Cardiac muscle cell (in vitro differentiated cells and primary cell): ENCODE results near the gene CDC42EP1. TPM values are rescaled to one million over a fixed set of nuclear protein-coding genes. Genes with fewer than 3 reads are reported as not detected.

ENCODE experiments used
- DNase-seq, 2 donors: peaks; one replicate each; pipeline versions ENCODE4 v3.0.0 to v3.0.0-alpha.2; 2010 to 2017; ENCODE audit warnings: low read depth in 1 of 2, low spot score in 1 of 2
- H3K27ac ChIP-seq: fragments of 200-600 bp; sonication (generic); 2 replicates; pipeline ENCODE4 v1.5.1; 2016
- H3K27me3 ChIP-seq: fragments of 200-600 bp; sonication (generic); 2 replicates; pipeline ENCODE4 v1.6.0; 2016; ENCODE audit warnings: control low read depth
- H3K36me3 ChIP-seq: fragments of 200-600 bp; sonication (generic); 2 replicates; pipeline ENCODE4 v1.5.1; 2016; ENCODE audit warnings: control low read depth
- H3K4me1 ChIP-seq: fragments of 200-600 bp; sonication (generic); 2 replicates; pipeline ENCODE4 v1.8.1; 2017; ENCODE audit warnings: low read depth, mild to moderate bottlenecking, mixed run types
- H3K4me3 ChIP-seq: fragments of 200-600 bp; sonication (generic); 2 replicates; pipeline ENCODE4 v1.5.1; 2016; ENCODE audit warnings: mild to moderate bottlenecking
- H3K9me3 ChIP-seq: fragments of 200-600 bp; sonication (generic); 2 replicates; pipeline ENCODE4 v1.5.1; 2017; ENCODE audit warnings: low read depth, mild to moderate bottlenecking, control low read depth
- polyA plus RNA-seq: library from polyadenylated mRNA; unstranded; fragments of >200 nt; fragmentation: Nextera tagmentation; extraction: Ambion mirVana; gene quantifications from 2 replicates; pipeline ENCODE4 v1.2.1, GENCODE V29; 2016
- total RNA-seq: library from RNA; depleted of rRNA; stranded (reverse); fragments of >200 nt; gene quantifications from 2 replicates; pipeline ENCODE4 v1.2.3, GENCODE V29; 2016
- TF ChIP-seq, protein P1 (sequence below): IDR thresholded peaks from 2 replicates; pipeline ENCODE4 v1.5.1; 2012; ENCODE audit warnings: low read depth, mild to moderate bottlenecking, low read length

Gene CDC42EP1
- total and polyA plus RNA-seq, 2 experiments from 2014 or later = 10.9 to 12.7 TPM

DNA sequence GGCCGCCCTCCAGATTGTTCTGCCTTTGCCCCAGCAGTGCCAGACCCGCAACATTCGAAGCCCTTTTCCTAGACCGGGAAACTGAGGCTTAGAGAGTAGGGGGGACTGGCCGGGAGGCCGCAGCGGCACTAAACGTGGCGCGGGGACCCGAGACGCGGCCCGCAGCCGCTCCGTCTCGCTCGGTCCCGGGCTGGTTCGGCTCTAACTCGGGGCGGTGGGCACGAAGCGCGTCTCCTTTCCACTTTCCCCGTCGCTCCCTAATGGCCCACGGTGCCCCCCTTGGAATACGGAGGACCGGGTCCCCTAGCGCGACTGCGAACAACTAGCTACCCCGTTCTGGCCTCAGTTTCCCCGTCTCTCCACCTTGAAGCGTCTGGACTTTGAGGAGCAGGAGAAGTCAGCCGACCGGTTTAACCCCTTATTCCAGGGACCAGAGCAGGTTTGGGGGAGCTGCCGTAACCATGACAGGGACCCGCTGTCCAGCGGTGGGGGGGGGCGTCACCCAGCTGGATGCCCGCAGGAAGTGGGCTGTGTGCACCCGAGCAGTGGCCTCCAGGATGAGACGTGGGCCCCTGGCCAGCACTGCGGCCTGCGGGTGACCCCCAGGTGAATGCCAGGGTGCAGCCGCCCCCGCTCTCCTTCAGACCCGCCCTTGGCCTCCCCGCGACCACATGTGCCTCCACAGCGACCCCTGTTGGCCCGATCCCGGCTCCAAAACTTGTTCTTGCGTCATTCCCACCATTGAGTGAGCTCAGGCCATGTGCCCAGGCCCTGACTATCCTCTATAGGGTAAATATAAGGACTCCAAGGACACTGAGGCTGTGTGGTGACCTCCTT, 1.1 kb downstream of the CDC42EP1 start:
- Histone ChIP-seq H3K36me3 (no peaks in the 10 kb centered on the region), H3K4me3 (peak overlapping the region; percentile 56), H3K9me3 (no peaks in the 10 kb centered on the region), H3K27me3 (peaks cover 11% of the 10 kb centered on the region), H3K4me1 (peaks cover 6% of the 10 kb centered on the region), H3K27ac (no peak overlapping the region)
- TF ChIP-seq, protein P1, sequence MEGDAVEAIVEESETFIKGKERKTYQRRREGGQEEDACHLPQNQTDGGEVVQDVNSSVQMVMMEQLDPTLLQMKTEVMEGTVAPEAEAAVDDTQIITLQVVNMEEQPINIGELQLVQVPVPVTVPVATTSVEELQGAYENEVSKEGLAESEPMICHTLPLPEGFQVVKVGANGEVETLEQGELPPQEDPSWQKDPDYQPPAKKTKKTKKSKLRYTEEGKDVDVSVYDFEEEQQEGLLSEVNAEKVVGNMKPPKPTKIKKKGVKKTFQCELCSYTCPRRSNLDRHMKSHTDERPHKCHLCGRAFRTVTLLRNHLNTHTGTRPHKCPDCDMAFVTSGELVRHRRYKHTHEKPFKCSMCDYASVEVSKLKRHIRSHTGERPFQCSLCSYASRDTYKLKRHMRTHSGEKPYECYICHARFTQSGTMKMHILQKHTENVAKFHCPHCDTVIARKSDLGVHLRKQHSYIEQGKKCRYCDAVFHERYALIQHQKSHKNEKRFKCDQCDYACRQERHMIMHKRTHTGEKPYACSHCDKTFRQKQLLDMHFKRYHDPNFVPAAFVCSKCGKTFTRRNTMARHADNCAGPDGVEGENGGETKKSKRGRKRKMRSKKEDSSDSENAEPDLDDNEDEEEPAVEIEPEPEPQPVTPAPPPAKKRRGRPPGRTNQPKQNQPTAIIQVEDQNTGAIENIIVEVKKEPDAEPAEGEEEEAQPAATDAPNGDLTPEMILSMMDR = peak; percentile 84
- peak; percentile 87 to 94 for DNase-seq

DNA sequence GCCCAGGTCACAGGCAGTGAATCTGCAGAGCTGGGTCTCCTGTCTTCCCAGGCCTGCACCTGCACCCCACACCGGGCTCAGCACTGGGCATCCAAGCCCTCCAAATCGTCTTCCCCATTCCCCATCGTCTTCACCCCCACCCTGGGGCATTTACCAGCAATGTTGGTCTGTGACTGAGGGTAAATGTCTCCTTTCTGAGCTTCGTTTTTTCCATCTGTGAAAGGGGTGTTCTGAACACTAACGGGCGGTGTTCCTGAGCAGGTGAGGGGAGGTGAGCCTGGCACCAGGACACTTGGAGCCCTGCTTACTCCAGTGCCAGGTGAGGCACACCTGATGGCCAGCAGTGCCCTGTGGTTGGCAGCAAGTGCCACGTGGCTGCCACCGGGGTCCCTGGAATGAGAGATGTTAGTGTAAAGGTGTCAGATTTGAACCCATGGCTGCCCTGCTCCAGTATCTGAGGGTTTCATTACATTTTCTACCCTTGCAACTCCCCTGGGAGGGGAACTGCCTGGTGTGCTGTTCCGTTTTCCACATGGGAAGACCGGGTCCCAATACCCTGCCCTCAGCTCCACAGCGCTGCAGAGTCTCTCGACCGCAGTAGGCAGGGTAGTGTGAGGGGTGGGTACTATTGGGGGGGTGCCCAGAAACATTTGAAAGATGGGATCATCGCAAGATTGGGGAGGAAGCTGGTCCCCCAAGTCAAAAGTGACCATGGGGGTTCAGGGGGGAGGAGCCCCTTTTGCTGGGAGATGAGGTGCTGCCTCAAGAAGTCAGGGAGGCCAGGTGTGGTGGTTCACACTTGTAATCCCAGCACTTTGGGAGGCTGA, 2.0 kb downstream of the CDC42EP1 start:
- TF ChIP-seq, protein P1 = no peak
- no peak overlapping the region for H3K4me3 ChIP-seq
- H3K27ac ChIP-seq = no peak overlapping the region
- H3K9me3 ChIP-seq = no peaks in the 10 kb centered on the region
- no peaks in the 10 kb centered on the region for H3K36me3 ChIP-seq
- no peaks in the 10 kb centered on the region for H3K4me1 ChIP-seq
- DNase-seq = no peak
- peaks cover 11% of the 10 kb centered on the region for H3K27me3 ChIP-seq

DNA sequence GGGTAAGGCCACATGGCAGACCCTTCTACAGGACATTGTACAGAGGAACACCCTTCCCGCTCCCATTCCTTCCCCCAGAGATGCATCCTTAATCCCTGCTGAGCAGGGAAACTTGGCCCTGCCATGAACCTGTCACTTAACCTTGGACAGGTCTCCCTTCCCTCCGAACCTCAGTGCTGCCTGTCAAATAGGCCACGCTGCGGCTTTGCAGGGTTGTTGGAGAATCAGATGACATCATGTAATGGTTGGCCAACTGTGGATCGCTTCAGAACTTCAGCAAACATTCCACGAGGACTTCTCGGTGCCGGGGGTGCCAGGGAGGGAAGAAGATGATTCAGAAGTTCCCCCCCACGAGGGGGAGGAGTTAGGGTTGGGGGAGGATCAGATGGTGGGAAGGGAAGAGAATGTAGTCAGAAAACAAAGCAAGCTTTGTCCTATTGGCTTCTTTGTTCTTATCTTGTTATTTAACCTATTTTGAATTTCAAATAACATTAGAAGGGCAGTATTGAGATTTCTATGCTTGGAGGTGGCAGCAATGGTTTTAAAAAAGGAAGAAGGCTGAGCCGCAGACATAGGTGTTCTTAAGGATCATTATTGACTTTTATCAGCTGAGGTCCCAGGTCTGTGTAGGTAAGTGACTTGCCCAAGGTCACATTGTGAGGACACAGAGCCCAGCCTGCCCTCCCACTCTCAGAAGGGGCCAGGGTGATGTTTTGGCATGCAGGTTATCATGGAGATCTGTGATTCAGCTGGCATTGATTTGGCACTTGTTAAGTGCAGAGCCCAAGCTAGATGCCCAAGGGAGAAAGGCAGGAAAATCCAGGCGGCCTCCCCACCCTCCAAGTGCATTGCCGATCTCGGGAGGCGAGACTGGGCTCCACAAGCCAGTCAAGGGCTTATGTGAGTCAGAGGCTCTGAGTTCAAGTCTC, 3.1 kb downstream of the CDC42EP1 start:
- no peak overlapping the region for H3K4me3 ChIP-seq
- TF ChIP-seq, protein P1 = no peak
- H3K27me3 ChIP-seq = peaks cover 11% of the 10 kb centered on the region
- H3K9me3 ChIP-seq = no peaks in the 10 kb centered on the region
- no peaks in the 10 kb centered on the region for H3K4me1 ChIP-seq
- no peaks in the 10 kb centered on the region for H3K36me3 ChIP-seq
- no peak overlapping the region for H3K27ac ChIP-seq
- peak in 1 of 2 donors; percentile 97 for DNase-seq

DNA sequence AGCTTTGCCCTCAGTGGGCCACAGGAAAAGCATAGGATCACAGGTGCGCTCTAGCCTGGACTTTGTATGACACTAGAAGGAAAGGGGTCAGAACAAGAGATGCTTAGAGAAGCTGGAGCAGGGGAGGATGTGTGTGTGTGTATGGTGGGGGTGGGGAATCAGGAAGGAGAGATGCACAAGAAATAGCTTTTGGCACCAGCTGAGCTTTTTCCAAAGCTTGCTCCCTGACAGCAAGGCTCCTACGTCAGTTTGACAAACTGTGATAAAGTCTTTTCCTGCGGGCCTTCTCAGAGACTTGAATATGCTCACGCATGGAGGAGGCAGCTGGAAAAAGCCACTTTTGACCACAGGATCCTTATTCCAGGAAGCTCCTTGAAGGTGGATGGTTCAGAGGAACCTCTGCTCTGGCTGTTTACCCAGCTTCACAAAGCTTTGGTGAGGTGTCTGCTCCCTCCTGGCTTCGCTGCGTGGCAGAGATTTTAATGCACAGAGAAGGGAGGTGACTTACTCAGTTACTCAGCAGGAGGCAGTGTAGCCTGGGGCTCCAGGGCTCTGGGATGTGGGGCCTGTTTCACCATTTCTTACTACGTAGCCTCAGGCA, 3.9 kb downstream of the CDC42EP1 start:
- H3K4me1 ChIP-seq = no peaks in the 10 kb centered on the region
- no peak overlapping the region for H3K27ac ChIP-seq
- peaks cover 11% of the 10 kb centered on the region for H3K27me3 ChIP-seq
- TF ChIP-seq, protein P1 = peak; percentile 35
- no peaks in the 10 kb centered on the region for H3K9me3 ChIP-seq
- peak in 1 of 2 donors; percentile 93 for DNase-seq
- H3K4me3 ChIP-seq = no peak overlapping the region
- H3K36me3 ChIP-seq = no peaks in the 10 kb centered on the region

DNA sequence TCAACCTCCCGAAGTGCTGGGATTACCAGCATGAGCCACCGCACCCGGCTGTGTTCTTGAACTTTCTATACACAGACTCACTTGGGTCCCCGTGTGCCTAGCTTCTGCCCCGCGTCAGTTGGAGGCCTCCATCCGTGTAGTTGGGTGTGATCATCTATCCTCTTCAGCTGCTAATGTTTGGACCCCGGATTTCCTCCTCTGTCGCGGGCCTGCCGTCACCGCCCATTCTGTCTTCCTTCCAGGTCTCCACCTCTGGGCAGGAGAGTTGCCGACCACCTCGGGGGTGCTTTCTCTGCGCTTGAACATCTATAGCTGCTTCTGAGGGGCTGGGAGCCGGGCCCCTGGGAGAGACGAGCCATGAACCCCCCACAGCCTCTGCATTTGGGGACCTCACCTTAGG, 5.5 kb downstream of the CDC42EP1 start:
- H3K4me3 ChIP-seq = no peak overlapping the region
- H3K9me3 ChIP-seq = no peaks in the 10 kb centered on the region
- H3K4me1 ChIP-seq = no peaks in the 10 kb centered on the region
- no peak overlapping the region for H3K27ac ChIP-seq
- TF ChIP-seq, protein P1 = no peak
- peaks cover 8% of the 10 kb centered on the region for H3K27me3 ChIP-seq
- no peak for DNase-seq
- H3K36me3 ChIP-seq = no peaks in the 10 kb centered on the region
